ENCODE measurements around the gene CCDC182. TPM values are rescaled to one million over a fixed set of nuclear protein-coding genes. Genes with fewer than 3 reads are reported as not detected.

CCDC182 gene
- polyA plus RNA-seq, 6 donors from 2014 or later: not detected

DNA sequence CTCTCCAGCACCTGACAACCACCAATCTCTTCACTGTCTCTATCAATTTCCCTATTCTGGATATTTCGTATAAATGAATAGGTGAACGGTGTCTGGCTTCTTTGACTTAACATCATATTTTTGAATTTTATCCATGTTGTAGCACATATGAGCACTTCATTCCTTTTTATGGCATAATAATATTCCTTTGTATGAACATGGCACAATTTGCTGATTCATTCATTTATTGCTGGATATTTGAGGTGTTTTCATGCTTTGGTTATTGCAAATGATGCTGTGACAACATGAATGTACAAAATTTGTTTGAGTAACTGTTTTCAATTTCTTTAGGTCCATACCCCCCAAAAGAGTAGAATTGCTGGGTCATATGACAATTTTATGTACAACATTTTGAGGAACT, 12.0 kb downstream of the CCDC182 start:
- ATAC-seq (ENCODE audit: low read depth in 2 of 2): no peak
- Mint-ChIP-seq H3K36me3 (no peaks in the 10 kb centered on the region), H3K4me3 (no peak overlapping the region)

DNA sequence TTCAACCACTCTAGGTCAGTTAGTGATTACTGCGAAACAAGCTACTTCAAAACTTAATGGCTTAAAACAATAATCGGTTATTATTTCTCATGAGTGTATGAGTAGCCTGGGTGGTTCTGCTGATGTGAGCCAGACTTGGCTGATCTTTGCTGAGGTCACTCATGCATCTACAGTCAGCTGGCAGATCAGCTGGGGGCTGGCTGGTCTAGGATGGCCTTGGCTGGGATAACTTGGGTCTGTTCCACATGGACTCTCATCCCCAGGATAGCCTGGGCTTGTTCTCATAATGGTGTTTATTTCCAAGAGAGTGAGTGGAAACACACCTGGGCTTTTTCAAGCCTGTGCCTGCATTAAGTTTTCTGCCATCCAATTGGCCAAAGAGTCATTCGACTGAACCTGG, 13.0 kb downstream of the CCDC182 start:
- Mint-ChIP-seq H3K27ac (no peak overlapping the region), H3K4me3 (no peak overlapping the region), H3K36me3 (no peaks in the 10 kb centered on the region), H3K4me1 (peaks cover 17 to 35% (median 23%) of the 10 kb centered on the region in 3 donors), H3K27me3 (no peaks in the 10 kb centered on the region), H3K9me3 (no peaks in the 10 kb centered on the region)
- ATAC-seq (ENCODE audit: low read depth in 2 of 2) (no peak), DNase-seq (no peak)

More for the DNA sequence above, 12.0 kb downstream of the CCDC182 start:
- no peak for DNase-seq
- Mint-ChIP-seq H3K9me3 (no peaks in the 10 kb centered on the region), H3K27me3 (no peaks in the 10 kb centered on the region), H3K4me1 (peaks cover 17 to 35% (median 23%) of the 10 kb centered on the region in 3 donors), H3K27ac (no peak overlapping the region)

DNA sequence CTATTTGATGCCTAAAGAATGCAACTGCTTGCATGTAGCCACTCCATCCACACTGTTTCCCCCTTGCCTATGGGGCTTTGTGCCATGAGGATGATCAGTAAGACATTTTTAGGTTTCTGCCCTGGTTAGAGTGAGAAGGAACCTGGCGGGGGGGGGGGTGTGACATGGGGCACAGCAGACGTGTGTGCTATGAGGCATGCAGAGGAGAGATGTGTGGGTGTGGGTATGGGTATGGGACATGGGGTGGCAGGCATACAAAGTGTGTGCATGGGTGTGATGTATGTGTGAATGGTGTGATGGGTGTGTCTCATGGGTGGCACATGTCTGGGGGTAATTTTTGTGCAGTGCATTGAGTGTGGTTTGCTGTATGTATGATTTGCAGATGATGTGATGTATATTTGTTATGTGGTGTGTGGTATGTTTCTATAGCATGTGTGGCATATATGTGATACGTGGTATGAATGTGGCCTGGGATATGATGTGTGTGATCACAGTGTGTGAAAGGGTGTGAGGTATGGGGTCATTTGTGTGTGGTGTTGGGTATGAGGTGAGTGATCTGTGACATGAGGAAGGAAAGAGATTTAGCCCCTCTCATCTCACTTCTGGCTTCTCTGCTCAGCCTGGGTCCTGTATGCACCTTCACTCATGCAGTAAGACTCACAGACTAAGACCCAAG, 14.9 kb downstream of the CCDC182 start:
- Mint-ChIP-seq H3K36me3 (no peaks in the 10 kb centered on the region), H3K27me3 (peaks cover 8 to 11% (median 8%) of the 10 kb centered on the region in 3 donors), H3K9me3 (no peaks in the 10 kb centered on the region), H3K4me3 (peak overlapping the region in 1 of 8 donors; percentile 53), H3K4me1 (peaks cover 26 to 39% (median 34%) of the 10 kb centered on the region in 3 donors), H3K27ac (no peak overlapping the region)
- ATAC-seq (ENCODE audit: low read depth in 2 of 2) (peak; percentile 61 to 81), DNase-seq (no peak)

DNA sequence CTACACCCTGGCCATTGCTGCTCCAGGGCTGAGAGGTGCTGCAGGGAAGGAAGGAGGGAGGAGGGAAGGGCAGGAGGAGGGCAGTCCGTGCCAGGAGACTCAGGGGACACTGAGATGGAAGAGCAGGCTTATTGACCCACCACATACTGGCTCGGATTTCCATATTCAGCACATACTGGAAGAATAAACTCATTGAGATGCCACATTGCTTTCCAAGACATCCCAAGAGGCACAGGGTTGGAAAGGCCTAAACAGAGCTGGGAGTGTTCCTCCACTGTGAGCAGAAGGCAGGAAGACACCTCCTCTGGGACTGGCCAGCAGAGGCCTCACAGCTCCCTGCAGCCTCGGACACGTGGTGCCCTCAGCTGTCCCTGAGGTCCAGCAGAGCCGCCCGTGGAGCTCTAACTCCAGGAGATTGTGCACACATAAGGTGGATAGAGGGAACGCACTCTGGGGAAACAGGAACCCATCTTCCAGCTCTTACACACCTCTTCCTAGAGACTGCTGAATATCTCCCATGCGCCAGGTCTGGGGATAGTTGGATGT, 17.4 kb downstream of the CCDC182 start:
- Mint-ChIP-seq H3K27me3 (peaks cover 12 to 15% (median 13%) of the 10 kb centered on the region in 3 donors), H3K27ac (peak overlapping the region in 1 of 6 donors; percentile 43), H3K9me3 (no peaks in the 10 kb centered on the region), H3K36me3 (no peaks in the 10 kb centered on the region), H3K4me3 (peak overlapping the region in 1 of 8 donors; percentile 25), H3K4me1 (peaks cover 38 to 59% (median 55%) of the 10 kb centered on the region in 3 donors)
- no peak for ATAC-seq (ENCODE audit: low read depth in 2 of 2)
- DNase-seq: no peak

DNA sequence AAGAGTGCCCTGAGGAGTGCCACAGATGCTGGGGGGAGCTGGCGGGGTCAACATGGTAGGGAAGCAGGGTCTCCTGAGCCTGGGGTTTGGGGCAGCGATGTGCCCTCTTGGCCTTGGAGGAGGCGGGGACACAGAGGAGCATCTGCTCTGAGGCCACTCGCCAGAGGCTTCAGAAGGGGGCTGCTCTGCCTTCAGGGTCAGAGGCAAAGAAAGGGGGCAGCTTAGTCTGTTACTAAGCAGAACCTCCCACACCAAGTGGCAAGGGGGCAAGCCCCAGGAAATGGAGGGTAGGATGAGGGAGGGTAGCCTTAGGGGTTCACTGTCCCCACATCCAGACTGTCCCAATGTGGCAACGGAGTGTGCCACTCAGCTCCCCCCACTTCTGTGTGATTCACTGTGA, 18.3 kb downstream of the CCDC182 start:
- Mint-ChIP-seq H3K36me3 (no peaks in the 10 kb centered on the region), H3K27me3 (peaks cover 12 to 15% (median 13%) of the 10 kb centered on the region in 3 donors), H3K9me3 (no peaks in the 10 kb centered on the region), H3K4me3 (no peak overlapping the region), H3K27ac (peak overlapping the region in 1 of 6 donors; percentile 22), H3K4me1 (peaks cover 38 to 63% (median 60%) of the 10 kb centered on the region in 3 donors)
- ATAC-seq (ENCODE audit: low read depth in 2 of 2): no peak
- DNase-seq: no peak

DNA sequence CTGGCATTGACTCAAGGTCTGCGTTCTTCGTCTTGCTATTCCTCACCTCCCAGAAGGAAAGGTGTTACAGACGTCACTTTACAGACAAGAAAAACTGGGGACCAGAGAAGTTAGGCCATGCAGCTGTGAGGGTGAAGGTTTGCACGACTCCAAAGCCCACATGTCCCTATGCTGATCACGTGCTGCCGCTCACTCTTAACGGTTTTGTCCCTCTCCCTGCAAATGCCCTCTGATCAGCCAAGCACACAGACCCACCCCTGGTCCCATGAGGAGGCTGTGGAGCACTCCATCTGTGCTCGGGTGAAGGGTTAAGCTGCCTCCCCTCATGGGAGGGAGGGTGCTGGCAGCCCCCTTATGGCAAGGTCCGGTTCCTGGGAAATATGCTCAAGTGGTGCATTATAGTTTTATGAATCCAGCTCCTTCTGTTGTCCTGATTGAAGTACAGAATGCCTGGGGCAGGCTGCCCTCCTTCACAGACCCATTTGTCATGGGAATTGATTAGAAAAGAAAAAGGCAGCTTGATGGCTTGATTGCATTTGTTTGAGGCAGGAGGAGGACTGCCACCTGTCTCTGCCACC, 18.8 kb downstream of the CCDC182 start:
- H3K36me3 Mint-ChIP-seq: no peaks in the 10 kb centered on the region
- peaks cover 37 to 61% (median 60%) of the 10 kb centered on the region in 3 donors for H3K4me1 Mint-ChIP-seq
- H3K9me3 Mint-ChIP-seq: no peaks in the 10 kb centered on the region
- peak overlapping the region in 2 of 6 donors; percentile 47 to 88 for H3K27ac Mint-ChIP-seq
- H3K4me3 Mint-ChIP-seq: peak overlapping the region in 4 of 8 donors; percentile 25 to 78 (median 40)
- H3K27me3 Mint-ChIP-seq: peaks cover 12 to 15% (median 13%) of the 10 kb centered on the region in 3 donors
- ATAC-seq (ENCODE audit: low read depth in 2 of 2) (no peak), DNase-seq (no peak)

DNA sequence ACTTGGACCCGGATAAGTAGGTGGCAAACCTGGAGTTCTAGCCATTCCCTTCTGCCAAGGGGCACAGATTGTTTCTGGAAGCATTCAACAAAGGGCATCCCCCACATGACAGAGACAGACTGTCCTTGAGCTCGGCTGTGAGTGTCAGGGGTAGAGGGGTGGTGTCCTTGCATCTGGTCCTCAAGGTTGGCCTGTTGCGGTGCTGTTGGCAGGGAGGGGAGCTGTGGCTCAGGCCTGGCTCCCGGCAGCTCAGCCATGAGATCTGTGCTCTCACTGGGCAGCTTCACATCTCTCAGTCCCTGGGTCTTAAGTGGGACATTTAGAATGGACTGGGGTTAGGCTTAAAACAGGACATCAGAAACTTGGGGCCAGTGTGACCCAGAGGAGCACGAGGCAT, 20.4 kb downstream of the CCDC182 start:
- H3K4me3 Mint-ChIP-seq: peak overlapping the region in 4 of 8 donors; percentile 49 to 84 (median 64)
- ATAC-seq (ENCODE audit: low read depth in 2 of 2) (no peak), DNase-seq (no peak)
- peaks cover 26 to 51% (median 47%) of the 10 kb centered on the region in 3 donors for H3K4me1 Mint-ChIP-seq
- H3K27me3 Mint-ChIP-seq: peaks cover 12 to 15% (median 13%) of the 10 kb centered on the region in 3 donors
- H3K27ac Mint-ChIP-seq: peak overlapping the region in 2 of 6 donors; percentile 19 to 27
- no peaks in the 10 kb centered on the region for H3K9me3 Mint-ChIP-seq
- H3K36me3 Mint-ChIP-seq: no peaks in the 10 kb centered on the region

DNA sequence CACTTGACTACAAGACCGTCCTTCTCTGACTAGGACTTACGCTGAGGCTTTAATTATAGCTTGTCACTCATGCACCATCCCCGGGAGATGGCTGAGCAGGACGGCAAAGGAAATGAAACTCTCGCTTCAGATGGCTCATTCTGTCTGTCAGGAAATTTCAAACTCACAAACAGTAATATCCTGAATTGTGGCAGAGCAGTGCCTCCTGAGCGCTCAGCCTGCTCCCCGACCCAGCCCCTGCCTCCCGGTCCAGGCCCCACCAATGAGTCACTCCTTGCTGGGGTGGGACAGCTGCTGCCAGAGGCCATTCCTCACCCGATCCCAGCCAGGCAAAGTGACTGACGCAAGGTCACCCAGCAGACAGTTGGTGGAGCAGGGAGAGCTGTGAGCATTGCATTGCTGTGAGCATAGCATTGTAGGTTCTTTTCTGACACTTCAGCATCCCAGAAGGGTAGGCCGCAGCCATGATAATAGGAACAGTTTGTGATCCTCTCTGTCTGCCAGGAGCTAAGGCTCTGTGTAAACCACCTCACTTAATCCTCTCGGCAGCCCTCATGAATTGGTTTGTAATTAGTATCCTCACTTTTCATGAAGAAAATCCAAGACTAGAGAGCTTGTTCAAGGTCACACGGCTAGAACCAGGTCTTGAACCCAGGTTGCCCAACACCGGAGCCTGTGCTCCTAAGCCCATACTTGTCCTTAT, 20.9 kb downstream of the CCDC182 start:
- DNase-seq: peak; percentile 30
- peak overlapping the region in 3 of 6 donors; percentile 18 to 82 (median 31) for H3K27ac Mint-ChIP-seq
- no peaks in the 10 kb centered on the region for H3K9me3 Mint-ChIP-seq
- peaks cover 12 to 15% (median 13%) of the 10 kb centered on the region in 3 donors for H3K27me3 Mint-ChIP-seq
- H3K4me1 Mint-ChIP-seq: peaks cover 26 to 48% (median 42%) of the 10 kb centered on the region in 3 donors
- peak overlapping the region in 5 of 8 donors; percentile 41 to 84 (median 67) for H3K4me3 Mint-ChIP-seq
- H3K36me3 Mint-ChIP-seq: no peaks in the 10 kb centered on the region
- peak; percentile 75 to 80 for ATAC-seq (ENCODE audit: low read depth in 2 of 2)

DNA sequence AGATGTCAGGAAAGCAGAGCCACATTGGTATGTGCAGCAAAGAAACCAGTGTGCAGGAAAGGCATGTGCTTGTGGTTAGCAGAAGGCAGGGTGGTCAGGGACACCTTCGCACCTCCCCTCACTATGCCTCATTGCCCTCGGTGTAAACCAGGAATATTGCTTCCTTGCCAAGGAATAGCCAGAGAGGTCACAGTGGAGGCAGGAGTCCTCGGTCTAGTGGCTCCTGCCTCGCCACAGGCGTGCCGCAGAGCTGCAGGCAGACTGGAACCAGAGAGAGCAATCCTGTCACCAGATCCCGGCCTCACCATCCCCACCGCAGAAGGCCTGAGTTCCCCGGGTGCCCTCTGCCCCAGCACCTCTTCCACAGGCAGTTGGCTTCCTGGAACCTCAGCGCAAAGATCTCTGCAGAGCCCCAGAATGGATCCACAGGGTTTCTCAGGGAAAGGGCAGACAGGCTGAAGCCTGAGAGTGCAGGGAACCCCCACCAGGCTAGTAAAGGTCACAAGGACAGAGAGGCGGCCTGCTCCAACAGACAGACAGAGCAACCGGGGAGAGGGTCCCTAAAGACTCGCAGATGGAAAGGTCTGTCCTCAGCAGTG, 21.6 kb downstream of the CCDC182 start:
- no peaks in the 10 kb centered on the region for H3K9me3 Mint-ChIP-seq
- H3K27ac Mint-ChIP-seq: peak overlapping the region in 2 of 6 donors; percentile 57 to 62
- peak overlapping the region in 5 of 8 donors; percentile 41 to 84 (median 67) for H3K4me3 Mint-ChIP-seq
- ATAC-seq (ENCODE audit: low read depth in 2 of 2) (peak in 1 of 2 donors; percentile 6), DNase-seq (no peak)
- H3K4me1 Mint-ChIP-seq: peaks cover 26 to 44% (median 42%) of the 10 kb centered on the region in 3 donors
- H3K36me3 Mint-ChIP-seq: no peaks in the 10 kb centered on the region
- peaks cover 12 to 17% (median 15%) of the 10 kb centered on the region in 3 donors for H3K27me3 Mint-ChIP-seq

DNA sequence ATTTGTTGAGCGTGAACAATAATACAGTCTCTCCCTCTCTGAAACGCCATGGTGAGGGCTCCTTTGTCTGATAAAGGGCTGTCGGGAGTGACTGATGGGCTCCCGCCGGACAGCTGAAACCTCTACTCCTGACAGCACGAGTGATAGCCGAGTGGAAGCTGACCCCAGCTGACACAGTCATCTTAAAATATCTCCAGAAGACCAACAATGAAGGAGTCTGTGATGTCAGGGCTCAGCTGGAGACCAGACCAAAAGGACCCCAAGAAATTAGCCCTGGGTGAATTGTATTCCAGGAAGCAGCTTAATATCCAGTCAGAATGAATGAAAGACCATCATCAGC, 22.4 kb downstream of the CCDC182 start:
- Mint-ChIP-seq H3K36me3 (no peaks in the 10 kb centered on the region), H3K4me3 (peak overlapping the region in 2 of 8 donors; percentile 10 to 21), H3K9me3 (no peaks in the 10 kb centered on the region), H3K27ac (no peak overlapping the region), H3K4me1 (peaks cover 26 to 44% (median 42%) of the 10 kb centered on the region in 3 donors), H3K27me3 (peaks cover 12 to 21% (median 15%) of the 10 kb centered on the region in 3 donors)
- no peak for DNase-seq
- no peak for ATAC-seq (ENCODE audit: low read depth in 2 of 2)

DNA sequence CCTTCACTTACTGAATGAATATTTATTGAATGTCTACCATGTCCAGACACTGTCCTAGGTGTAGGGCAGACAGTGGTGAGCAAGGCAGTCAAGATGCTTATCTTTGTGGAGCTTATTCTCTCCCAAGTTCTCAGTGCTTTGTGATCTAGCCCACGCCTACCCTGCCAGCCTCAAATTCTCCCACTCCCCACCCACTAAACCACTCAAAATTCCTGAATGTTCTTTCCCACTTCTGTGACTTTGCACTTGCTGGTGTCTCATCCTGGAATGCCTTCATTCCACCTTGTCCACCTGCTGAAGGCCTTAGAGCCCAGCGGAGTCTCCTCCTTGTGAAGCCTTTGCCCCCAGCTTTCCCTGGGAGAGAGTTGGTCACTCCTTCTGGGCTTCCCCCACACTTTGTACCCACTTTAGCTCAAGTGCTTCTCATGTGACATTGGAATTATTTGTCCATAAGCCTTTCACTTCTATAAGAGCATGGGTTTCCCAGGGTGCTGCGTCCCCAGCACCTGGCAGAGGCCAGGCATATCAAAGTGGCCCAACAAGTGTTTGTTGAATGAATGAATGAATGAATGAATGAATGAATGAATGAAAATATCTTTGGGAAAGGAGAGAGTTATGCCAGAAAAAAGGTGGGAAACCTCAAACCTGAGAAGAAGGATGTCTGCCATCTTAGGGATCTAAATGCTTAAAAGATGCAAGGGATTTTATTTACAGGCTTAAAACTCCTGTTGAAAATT, 23.0 kb downstream of the CCDC182 start:
- DNase-seq (no peak), ATAC-seq (ENCODE audit: low read depth in 2 of 2) (no peak)
- peak overlapping the region in 2 of 8 donors; percentile 21 to 68 for H3K4me3 Mint-ChIP-seq
- no peaks in the 10 kb centered on the region for H3K9me3 Mint-ChIP-seq
- no peaks in the 10 kb centered on the region for H3K36me3 Mint-ChIP-seq
- peaks cover 12 to 26% (median 15%) of the 10 kb centered on the region in 3 donors for H3K27me3 Mint-ChIP-seq
- H3K27ac Mint-ChIP-seq: peak overlapping the region in 1 of 6 donors; percentile 63
- H3K4me1 Mint-ChIP-seq: peaks cover 26 to 44% (median 42%) of the 10 kb centered on the region in 3 donors

DNA sequence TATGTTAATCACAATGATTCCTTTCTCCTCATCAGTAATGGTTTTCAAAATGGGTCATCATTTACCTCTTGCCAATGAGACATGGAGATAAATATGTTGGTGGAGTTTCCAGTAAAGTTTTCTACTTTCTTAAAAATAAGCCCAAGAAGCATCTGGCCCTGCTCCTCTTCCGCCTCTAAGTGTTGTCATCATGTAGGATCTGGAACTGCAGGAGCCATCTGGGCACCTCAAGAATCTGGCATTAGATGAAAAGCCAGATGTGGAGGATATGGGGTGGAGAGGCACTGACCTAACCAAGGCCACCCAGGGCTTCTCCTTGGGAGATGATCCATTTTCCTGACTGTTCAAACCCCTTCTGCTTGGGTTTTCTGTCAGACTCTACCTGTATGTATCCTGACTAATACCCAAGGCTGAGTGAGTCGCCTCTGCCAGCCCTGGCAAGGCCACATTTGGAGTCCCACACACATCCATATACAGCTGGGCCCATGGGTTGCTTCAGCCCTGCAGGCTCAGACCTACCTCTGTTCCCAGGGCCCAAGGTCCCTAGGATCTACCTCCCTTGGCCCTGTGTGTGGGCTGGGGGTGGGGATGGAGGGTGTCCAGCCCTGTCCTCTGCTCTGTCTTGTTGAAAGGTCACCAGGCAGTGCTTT, 24.6 kb downstream of the CCDC182 start:
- Mint-ChIP-seq H3K27me3 (peaks cover 5 to 32% (median 11%) of the 10 kb centered on the region in 3 donors), H3K4me3 (no peak overlapping the region), H3K36me3 (no peaks in the 10 kb centered on the region), H3K9me3 (no peaks in the 10 kb centered on the region), H3K4me1 (peaks cover 18 to 34% (median 33%) of the 10 kb centered on the region in 3 donors), H3K27ac (no peak overlapping the region)
- ATAC-seq (ENCODE audit: low read depth in 2 of 2) (no peak), DNase-seq (no peak)

Data from naive B cell (primary cell).